ENCODE data around the gene SLC23A2.

- TF ChIP-seq, protein P1, sequence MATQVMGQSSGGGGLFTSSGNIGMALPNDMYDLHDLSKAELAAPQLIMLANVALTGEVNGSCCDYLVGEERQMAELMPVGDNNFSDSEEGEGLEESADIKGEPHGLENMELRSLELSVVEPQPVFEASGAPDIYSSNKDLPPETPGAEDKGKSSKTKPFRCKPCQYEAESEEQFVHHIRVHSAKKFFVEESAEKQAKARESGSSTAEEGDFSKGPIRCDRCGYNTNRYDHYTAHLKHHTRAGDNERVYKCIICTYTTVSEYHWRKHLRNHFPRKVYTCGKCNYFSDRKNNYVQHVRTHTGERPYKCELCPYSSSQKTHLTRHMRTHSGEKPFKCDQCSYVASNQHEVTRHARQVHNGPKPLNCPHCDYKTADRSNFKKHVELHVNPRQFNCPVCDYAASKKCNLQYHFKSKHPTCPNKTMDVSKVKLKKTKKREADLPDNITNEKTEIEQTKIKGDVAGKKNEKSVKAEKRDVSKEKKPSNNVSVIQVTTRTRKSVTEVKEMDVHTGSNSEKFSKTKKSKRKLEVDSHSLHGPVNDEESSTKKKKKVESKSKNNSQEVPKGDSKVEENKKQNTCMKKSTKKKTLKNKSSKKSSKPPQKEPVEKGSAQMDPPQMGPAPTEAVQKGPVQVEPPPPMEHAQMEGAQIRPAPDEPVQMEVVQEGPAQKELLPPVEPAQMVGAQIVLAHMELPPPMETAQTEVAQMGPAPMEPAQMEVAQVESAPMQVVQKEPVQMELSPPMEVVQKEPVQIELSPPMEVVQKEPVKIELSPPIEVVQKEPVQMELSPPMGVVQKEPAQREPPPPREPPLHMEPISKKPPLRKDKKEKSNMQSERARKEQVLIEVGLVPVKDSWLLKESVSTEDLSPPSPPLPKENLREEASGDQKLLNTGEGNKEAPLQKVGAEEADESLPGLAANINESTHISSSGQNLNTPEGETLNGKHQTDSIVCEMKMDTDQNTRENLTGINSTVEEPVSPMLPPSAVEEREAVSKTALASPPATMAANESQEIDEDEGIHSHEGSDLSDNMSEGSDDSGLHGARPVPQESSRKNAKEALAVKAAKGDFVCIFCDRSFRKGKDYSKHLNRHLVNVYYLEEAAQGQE (IDR thresholded peaks at IDR 0.05; ENCODE audit: insufficient read depth in 1 of 2, low read depth in 2 of 2, low read length in 2 of 2): no peak
- TF ChIP-seq POLR2AphosphoS5 (IDR thresholded peaks at IDR 0.05; ENCODE audit: low read depth, low read length) (no peak), TAF1 (IDR thresholded peaks at IDR 0.05; ENCODE audit: borderline replicate concordance, insufficient read depth, low read length) (no peak), SIN3A (IDR thresholded peaks at IDR 0.05; ENCODE audit: borderline replicate concordance, insufficient read depth, low read length) (no peak), FOXP2 (optimal IDR thresholded peaks at IDR 0.05; ENCODE audit: borderline replicate concordance, extremely low read depth, extremely low read length, insufficient read depth) (no peak)
These were observed 170.6 kb downstream of the SLC23A2 start for GRCh38 chr20:4830696-4831095.

Measured in PFSK-1 (cell line).